Neuron (in vitro differentiated cells): ENCODE measurements around the gene TRIM66.

ENCODE experiments used
- H2AFZ ChIP-seq: one replicate; pipeline ENCODE4 v1.6.1; 2013; ENCODE audit warnings: low read depth, mild to moderate bottlenecking, inconsistent platforms, low read length, moderate library complexity
- H3K27me3 ChIP-seq: one replicate; pipeline ENCODE4 v1.6.1; 2013; ENCODE audit warnings: low read length; ENCODE audit not compliant: insufficient read depth
- H3K36me3 ChIP-seq: one replicate; pipeline ENCODE4 v1.6.1; 2013; ENCODE audit warnings: low read length; ENCODE audit not compliant: insufficient read depth
- H3K4me1 ChIP-seq: one replicate; pipeline ENCODE4 v1.6.1; 2013; ENCODE audit warnings: low read length; ENCODE audit not compliant: insufficient read depth
- H3K4me3 ChIP-seq: 2 replicates; pipeline ENCODE4 v1.5.1; 2013; ENCODE audit warnings: mild to moderate bottlenecking, low read length, moderate library complexity
- H3K9me3 ChIP-seq: one replicate; pipeline ENCODE4 v1.6.1; 2013; ENCODE audit warnings: low read length

Gene TRIM66

GRCh38 chr11:8621147-8621546, 61.3 kb downstream of the TRIM66 start:
- H3K4me1 ChIP-seq = peaks cover 6% of the 10 kb centered on the region
- H3K9me3 ChIP-seq = no peaks in the 10 kb centered on the region
- H3K27me3 ChIP-seq = peaks cover 3% of the 10 kb centered on the region
- H3K4me3 ChIP-seq = no peak overlapping the region
- H3K36me3 ChIP-seq = peaks cover 3% of the 10 kb centered on the region
- H2AFZ ChIP-seq = no peak overlapping the region

GRCh38 chr11:8617063-8617462, 65.4 kb downstream of the TRIM66 start:
- no peaks in the 10 kb centered on the region for H3K4me1 ChIP-seq
- H3K9me3 ChIP-seq = no peaks in the 10 kb centered on the region
- H3K4me3 ChIP-seq = no peak overlapping the region
- H3K27me3 ChIP-seq = no peaks in the 10 kb centered on the region
- no peaks in the 10 kb centered on the region for H3K36me3 ChIP-seq
- H2AFZ ChIP-seq = no peak overlapping the region

GRCh38 chr11:8615291-8616032, 67.0 kb downstream of the TRIM66 start:
- no peak overlapping the region for H3K4me3 ChIP-seq
- no peaks in the 10 kb centered on the region for H3K27me3 ChIP-seq

GRCh38 chr11:8614497-8614896, 68.0 kb downstream of the TRIM66 start:
- H2AFZ ChIP-seq = no peak overlapping the region
- H3K36me3 ChIP-seq = no peaks in the 10 kb centered on the region
- H3K9me3 ChIP-seq = no peaks in the 10 kb centered on the region
- H3K4me3 ChIP-seq = no peak overlapping the region
- no peaks in the 10 kb centered on the region for H3K27me3 ChIP-seq
- peaks cover 2% of the 10 kb centered on the region for H3K4me1 ChIP-seq

More at GRCh38 chr11:8615291-8616032, 67.0 kb downstream of the TRIM66 start:
- Histone ChIP-seq H2AFZ (no peak overlapping the region), H3K36me3 (no peaks in the 10 kb centered on the region), H3K4me1 (peaks cover 2% of the 10 kb centered on the region), H3K9me3 (no peaks in the 10 kb centered on the region)

GRCh38 chr11:8613036-8613435, 69.4 kb downstream of the TRIM66 start:
- Histone ChIP-seq H3K4me3 (no peak overlapping the region), H3K4me1 (peaks cover 2% of the 10 kb centered on the region), H3K36me3 (no peaks in the 10 kb centered on the region), H2AFZ (no peak overlapping the region), H3K9me3 (no peaks in the 10 kb centered on the region), H3K27me3 (no peaks in the 10 kb centered on the region)

- peaks cover 2% of the 10 kb centered on the region for H3K4me1 ChIP-seq
- no peaks in the 10 kb centered on the region for H3K9me3 ChIP-seq
Measured at GRCh38 chr11:8612522-8612921, 69.9 kb downstream of the TRIM66 start.

GRCh38 chr11:8610532-8611116, 71.8 kb downstream of the TRIM66 start:
- Histone ChIP-seq H3K36me3 (no peaks in the 10 kb centered on the region), H3K27me3 (no peaks in the 10 kb centered on the region), H3K9me3 (no peaks in the 10 kb centered on the region), H3K4me1 (peaks cover 2% of the 10 kb centered on the region), H2AFZ (no peak overlapping the region), H3K4me3 (no peak overlapping the region)

More at GRCh38 chr11:8612522-8612921, 69.9 kb downstream of the TRIM66 start:
- Histone ChIP-seq H3K36me3 (no peaks in the 10 kb centered on the region), H2AFZ (no peak overlapping the region), H3K27me3 (no peaks in the 10 kb centered on the region), H3K4me3 (no peak overlapping the region)

- H3K4me1 ChIP-seq = peaks cover 2% of the 10 kb centered on the region
- no peaks in the 10 kb centered on the region for H3K9me3 ChIP-seq
- H2AFZ ChIP-seq = no peak overlapping the region
- H3K4me3 ChIP-seq = no peak overlapping the region
- no peaks in the 10 kb centered on the region for H3K27me3 ChIP-seq
- no peaks in the 10 kb centered on the region for H3K36me3 ChIP-seq
Measured at GRCh38 chr11:8608652-8609051, 73.8 kb downstream of the TRIM66 start.

- H3K4me1 ChIP-seq = peaks cover 2% of the 10 kb centered on the region
- no peak overlapping the region for H2AFZ ChIP-seq
- H3K4me3 ChIP-seq = no peak overlapping the region
- H3K9me3 ChIP-seq = no peaks in the 10 kb centered on the region
- H3K27me3 ChIP-seq = no peaks in the 10 kb centered on the region
- H3K36me3 ChIP-seq = no peaks in the 10 kb centered on the region
Measured at GRCh38 chr11:8605971-8606563, 76.4 kb downstream of the TRIM66 start.

GRCh38 chr11:8604078-8604723, 78.3 kb downstream of the TRIM66 start:
- no peaks in the 10 kb centered on the region for H3K4me1 ChIP-seq
- no peak overlapping the region for H2AFZ ChIP-seq
- no peak overlapping the region for H3K4me3 ChIP-seq
- H3K27me3 ChIP-seq = no peaks in the 10 kb centered on the region
- no peaks in the 10 kb centered on the region for H3K36me3 ChIP-seq
- no peaks in the 10 kb centered on the region for H3K9me3 ChIP-seq

- Histone ChIP-seq H3K36me3 (no peaks in the 10 kb centered on the region), H3K4me1 (no peaks in the 10 kb centered on the region), H3K4me3 (no peak overlapping the region), H3K9me3 (no peaks in the 10 kb centered on the region), H2AFZ (no peak overlapping the region), H3K27me3 (no peaks in the 10 kb centered on the region)
Measured at GRCh38 chr11:8603696-8604077, 78.8 kb downstream of the TRIM66 start.

GRCh38 chr11:8601376-8602133, 80.9 kb downstream of the TRIM66 start:
- no peaks in the 10 kb centered on the region for H3K27me3 ChIP-seq

More at GRCh38 chr11:8601376-8602133, 80.9 kb downstream of the TRIM66 start:
- H3K36me3 ChIP-seq = no peaks in the 10 kb centered on the region
- no peaks in the 10 kb centered on the region for H3K9me3 ChIP-seq
- no peak overlapping the region for H2AFZ ChIP-seq
- no peak overlapping the region for H3K4me3 ChIP-seq
- no peaks in the 10 kb centered on the region for H3K4me1 ChIP-seq
